AG08395 (cell line): Measurements from ENCODE around the gene PHF12.
"Not testable (repeated sequence)": the region's sequence is repeated elsewhere in the genome, so short reads cannot be mapped to it uniquely, and the experiment has no call there.

ENCODE experiments used
- DNase-seq: peaks from one replicate; pipeline ENCODE4 v3.0.0; 2012; ENCODE audit warnings: mixed read lengths, low spot score

PHF12 gene

DNA sequence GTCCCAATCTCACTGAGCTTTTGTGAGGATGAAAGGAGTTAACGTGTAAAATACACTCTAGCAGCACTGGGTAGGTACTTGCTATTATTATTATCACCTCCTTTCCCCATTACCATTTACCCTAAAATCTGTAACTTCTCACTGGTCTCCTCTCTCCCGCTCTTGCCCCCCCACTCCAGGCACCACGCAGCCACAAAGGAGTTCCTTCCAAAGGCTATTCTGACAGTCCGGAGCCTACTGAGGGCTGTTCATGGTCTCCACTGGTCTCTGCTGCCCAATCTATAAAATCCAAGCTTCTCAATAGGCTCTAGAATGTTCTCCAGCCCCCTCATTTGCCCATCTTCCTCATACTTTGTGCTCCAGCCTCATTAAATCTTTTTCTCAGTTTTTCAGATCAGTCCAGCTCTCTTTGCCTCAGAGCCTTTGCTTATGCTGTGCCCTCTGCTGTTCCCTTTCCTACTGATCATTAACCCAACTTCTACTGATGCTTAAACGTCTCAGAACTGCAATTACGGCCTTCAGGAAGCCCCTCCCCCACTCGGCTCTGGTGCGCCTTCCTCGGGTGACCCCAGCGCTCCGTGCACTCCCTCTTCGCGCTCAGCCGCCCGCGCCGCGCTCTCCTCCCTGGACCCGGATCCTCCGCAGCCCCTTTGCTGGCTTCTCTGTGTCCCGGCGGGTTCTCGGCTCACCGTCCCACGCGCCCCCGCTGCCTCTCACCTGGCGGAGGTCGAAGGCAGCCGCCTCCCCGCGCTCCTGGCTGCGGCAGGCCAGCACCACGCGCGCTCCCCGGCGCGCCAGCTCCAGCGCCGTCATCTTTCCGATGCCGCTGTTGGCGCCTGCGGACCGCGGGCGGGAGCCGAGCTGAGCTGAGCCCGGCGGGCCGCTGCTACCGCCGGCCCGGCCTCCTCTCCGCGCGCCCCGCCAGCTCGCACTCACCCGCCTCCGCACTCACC is 49.2 kb downstream of the PHF12 start:
- peak; percentile 42 for DNase-seq

GRCh38 chr17:28900986-28901726 is 50.2 kb downstream of the PHF12 start:
- DNase-seq = no peak

DNA sequence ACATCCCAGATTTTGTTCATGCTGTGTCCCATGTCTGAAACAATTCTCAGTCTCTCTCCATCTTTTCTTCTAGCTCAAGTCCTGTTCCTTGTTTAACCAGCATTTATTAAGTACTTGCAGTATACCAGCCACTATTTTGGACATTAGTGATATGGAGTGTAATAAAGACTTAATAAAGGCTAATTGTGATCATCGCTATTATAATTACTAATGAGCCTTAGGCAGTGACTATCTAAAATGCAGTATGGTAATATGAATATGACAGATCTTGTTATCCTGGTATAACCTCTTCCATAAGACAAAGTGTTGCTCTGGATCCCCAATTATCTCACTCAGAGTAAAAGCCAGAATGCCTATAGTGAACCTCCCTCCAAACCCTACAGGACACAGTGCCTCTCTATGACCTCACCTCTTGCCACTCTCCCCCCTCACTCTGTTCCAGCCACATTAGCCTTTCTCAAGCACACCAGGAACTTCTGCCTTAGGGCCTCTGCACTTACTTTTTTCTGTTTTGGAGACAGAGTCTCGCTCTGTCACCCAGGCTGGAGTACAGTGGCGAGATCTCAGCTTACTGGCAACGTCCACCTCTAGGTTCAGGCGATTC is 52.0 kb downstream of the PHF12 start:
- no peak for DNase-seq

DNA sequence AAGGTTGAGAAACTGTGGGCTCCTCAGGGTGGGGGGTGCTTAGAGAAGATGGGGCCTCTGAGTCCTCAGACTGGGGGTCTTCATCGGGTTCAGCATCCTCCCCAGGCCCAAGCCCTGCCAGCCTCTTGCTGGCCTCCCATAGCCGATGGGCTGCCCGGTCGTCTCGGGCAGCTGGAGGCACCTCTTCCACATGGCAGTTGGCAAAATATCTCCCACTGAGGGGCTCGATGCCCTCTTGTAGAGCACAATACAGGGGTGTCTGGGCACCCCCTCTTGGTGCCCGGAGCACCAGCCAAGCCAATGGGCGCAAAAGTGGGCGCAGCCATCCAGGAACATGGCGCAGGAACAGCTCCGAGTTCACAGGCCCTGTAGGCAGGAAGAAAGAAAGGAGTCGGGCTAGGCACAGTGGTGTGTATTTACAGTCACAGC is 52.8 kb downstream of the PHF12 start:
- DNase-seq = no peak

- DNase-seq = no peak
Measured at GRCh38 chr17:28897769-28898526, 53.4 kb downstream of the PHF12 start.

GRCh38 chr17:28896884-28897768 is 54.2 kb downstream of the PHF12 start, which contains the start of gene FLOT2:
FLOT2 (minus strand) TSS chr17:28897733; CDS start chr17:28897574, 159 bp downstream.
- DNase-seq = peak; percentile 47

GRCh38 chr17:28896491-28896883 is 54.8 kb downstream of the PHF12 start:
- no peak for DNase-seq

DNA sequence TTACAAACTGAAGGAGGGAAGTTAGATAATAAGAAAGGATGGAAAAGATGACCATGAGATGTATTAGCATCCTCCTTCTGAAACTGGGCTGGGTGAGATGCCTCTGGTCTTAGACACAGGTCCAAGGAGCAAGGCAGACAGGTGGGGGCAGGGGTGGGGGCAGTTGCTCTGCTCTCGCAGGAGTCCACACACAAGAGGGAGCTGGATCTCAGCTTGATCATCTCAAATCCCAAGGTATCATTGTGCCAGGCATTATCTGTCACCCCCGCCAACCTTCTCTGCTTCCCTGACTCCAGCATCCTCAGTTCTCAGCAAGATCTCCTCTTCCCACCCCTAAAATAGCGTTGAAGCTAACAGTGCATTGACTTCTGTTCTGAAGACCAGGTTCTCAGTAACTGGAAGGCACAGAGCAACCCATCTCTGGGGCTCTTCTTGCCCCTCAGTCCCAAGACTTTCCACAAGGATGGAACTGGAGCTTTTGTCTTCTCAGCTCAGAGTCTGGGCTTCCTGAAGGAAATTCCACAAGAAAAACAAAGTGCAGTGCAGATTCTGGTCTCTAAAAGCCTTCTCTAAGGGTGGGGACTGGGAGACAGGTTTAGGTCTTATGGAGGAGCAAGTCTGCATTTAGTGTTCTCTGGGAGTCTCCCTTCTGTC is 55.4 kb downstream of the PHF12 start:
- DNase-seq = no peak

GRCh38 chr17:28893248-28894183 is 57.8 kb downstream of the PHF12 start:
- not testable (repeated sequence) for DNase-seq

GRCh38 chr17:28892024-28892423 is 59.3 kb downstream of the PHF12 start:
- DNase-seq = no peak

- DNase-seq = no peak
Measured at GRCh38 chr17:28891201-28891600, 60.1 kb downstream of the PHF12 start.

- DNase-seq = no peak
Measured at GRCh38 chr17:28889996-28890395, 61.3 kb downstream of the PHF12 start.

DNA sequence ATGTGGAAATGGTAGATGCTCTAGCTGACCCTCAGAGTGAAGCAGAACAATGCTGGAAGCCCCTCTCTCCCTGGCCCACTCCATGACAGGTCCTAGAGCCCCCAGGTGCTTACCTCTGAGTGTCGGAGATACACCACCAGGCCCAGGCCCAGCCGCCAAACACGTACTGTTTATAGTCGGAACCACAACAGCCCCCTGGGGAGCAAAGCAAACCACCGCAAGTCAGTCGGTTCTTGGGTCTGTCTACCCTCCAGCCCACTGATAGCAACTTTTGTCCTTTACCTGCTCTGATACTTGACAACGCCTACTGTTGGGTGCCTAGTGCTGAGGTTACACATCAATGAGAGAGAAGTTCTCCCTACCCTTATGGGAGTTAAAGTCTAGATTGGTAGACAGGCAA is 62.5 kb downstream of the PHF12 start:
- DNase-seq = no peak

GRCh38 chr17:28887871-28888471 is 63.3 kb downstream of the PHF12 start:
- no peak for DNase-seq

DNA sequence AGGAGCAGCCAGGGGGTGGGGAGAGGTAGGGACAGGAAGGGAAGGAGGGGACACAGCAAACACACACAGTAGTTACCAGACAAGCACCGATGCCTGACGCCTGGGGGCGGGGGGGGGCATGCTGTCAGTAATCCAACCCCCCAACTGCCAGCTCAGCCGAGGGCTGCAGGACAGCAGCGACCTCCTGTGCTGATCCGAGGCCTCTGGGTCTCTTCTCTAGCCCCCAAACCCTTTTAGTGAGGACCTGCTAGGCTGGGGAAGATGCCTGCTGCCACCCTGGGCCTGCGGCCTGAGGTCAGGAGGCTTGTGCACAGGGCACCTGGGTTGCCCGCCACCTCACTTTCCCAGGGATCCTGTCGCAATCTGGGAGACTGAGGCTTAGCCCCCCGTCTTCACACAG is 65.4 kb downstream of the PHF12 start:
- DNase-seq = no peak

- DNase-seq = no peak
Measured at GRCh38 chr17:28885363-28885762, 66.0 kb downstream of the PHF12 start.

DNA sequence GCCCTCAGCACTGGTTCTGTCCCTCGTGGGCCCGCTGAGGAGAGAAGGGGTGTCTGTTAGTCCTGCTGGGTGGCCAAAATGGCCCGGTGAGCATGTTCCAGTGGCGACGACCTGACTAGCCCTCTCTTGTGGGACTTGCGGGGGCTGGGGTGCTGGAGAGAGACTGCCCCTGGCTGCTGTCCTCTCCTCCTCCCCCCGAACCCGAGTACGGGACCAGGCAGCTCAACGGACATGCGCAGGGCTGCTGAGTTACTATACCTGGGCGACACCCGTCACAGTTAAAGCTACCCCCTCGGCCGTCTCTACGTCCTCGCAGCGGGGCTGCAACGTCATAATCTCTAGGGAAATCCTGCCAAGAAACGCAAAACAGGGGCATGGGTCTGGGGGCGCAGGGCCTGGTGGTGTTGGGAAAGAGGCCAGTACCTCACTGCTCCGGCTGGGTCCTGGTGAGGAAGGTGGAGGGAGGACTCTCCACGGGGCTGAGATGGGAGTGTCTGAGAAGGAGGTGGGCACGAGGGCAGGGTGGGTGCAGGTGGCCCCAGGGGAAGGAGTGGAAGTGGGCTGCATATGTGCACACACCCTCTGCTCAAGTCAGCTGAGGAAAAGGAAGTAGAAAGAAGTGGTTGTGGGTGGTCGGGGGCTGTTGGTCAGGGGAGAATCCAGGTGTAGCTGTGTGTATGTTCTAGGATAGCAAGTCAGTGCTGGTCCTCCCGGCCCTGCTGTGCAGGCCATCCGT is 67.2 kb downstream of the PHF12 start:
- DNase-seq = no peak
